Esophagus muscularis mucosa (tissue), 3 donors: ENCODE measurements around the gene RNASEH2A.

ENCODE experiments used
- POLR2AphosphoS5 ChIP-seq, 2 donors: sonication (generic); formaldehyde crosslinking; IDR thresholded peaks; one replicate each; pipeline ENCODE4 v1.6.1; 2017; ENCODE audit warnings: antibody characterized with exemption in 2 of 2
- TF ChIP-seq, protein P1 (sequence below), 3 experiments: fragments of 200-600 bp in 2 of 3; fragments of 450-650 bp in 1 of 3; sonication (generic) in 2 of 3; IDR thresholded peaks; one replicate each; pipeline ENCODE4 v1.5.1; 2017 to 2019; ENCODE audit warnings: antibody characterized with exemption in 3 of 3, mild to moderate bottlenecking in 2 of 3, moderate library complexity in 1 of 3

DNA sequence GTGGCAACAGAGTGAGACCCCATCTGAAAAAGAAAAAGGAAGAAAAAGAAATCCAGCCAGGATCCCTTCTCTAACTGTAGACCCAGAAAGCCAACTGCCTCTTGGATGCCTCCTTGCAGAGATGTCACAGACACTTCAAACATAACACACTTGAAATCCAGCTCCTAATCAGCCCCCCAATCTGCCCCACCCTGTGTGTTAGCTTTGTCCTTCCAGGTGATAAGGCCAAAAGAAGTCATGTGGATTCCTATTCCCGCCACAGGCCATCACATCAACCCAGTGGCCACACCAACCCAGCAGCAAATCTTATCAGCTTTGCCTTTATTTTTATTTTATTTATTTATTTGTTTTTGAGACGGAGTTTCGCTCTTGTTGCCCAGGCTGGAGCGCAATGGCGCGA lies 46.7 kb upstream of the RNASEH2A start:
- TF ChIP-seq POLR2AphosphoS5 (IDR thresholded peaks at IDR 0.05), result no peak
- TF ChIP-seq, protein P1, sequence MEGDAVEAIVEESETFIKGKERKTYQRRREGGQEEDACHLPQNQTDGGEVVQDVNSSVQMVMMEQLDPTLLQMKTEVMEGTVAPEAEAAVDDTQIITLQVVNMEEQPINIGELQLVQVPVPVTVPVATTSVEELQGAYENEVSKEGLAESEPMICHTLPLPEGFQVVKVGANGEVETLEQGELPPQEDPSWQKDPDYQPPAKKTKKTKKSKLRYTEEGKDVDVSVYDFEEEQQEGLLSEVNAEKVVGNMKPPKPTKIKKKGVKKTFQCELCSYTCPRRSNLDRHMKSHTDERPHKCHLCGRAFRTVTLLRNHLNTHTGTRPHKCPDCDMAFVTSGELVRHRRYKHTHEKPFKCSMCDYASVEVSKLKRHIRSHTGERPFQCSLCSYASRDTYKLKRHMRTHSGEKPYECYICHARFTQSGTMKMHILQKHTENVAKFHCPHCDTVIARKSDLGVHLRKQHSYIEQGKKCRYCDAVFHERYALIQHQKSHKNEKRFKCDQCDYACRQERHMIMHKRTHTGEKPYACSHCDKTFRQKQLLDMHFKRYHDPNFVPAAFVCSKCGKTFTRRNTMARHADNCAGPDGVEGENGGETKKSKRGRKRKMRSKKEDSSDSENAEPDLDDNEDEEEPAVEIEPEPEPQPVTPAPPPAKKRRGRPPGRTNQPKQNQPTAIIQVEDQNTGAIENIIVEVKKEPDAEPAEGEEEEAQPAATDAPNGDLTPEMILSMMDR (IDR thresholded peaks at IDR 0.05), result no peak
